ENCODE results near the gene APBB2.

DNA sequence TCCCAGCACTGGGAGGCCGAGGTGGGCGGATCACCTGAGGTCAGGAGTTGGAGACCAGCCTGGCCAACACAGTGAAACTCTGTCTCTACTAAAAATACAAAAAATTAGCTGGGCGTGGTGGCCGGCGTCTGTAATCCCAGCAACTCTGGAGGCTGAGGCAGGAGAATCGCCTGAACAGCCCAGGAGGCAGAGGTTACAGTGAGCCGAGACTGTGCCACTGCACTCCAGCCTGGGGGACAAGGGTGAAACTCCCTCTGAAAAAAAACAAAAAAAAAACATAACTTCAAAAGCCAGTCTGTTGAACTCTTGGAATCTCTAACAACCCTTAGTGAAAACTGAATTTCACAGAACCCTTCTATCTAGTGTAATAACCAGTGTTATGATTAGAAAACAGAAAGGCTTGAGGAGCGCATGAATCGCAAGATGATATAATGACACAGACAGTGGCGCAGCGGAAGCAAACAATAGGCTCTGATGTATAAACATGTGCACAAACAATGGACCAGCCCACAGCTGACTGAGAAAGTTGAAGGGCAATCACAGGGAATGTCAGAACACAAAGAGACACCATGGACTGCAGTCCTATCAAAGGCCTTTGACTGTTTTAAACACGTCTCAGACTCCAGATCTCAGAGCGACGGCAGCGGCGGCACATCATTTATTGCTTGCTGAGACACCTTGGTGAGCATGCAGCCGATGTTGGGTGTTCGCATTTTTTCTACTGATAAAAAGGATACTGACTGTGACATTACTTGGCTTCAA lies 383.0 kb downstream of the APBB2 start:
- TF ChIP-seq, protein P1, sequence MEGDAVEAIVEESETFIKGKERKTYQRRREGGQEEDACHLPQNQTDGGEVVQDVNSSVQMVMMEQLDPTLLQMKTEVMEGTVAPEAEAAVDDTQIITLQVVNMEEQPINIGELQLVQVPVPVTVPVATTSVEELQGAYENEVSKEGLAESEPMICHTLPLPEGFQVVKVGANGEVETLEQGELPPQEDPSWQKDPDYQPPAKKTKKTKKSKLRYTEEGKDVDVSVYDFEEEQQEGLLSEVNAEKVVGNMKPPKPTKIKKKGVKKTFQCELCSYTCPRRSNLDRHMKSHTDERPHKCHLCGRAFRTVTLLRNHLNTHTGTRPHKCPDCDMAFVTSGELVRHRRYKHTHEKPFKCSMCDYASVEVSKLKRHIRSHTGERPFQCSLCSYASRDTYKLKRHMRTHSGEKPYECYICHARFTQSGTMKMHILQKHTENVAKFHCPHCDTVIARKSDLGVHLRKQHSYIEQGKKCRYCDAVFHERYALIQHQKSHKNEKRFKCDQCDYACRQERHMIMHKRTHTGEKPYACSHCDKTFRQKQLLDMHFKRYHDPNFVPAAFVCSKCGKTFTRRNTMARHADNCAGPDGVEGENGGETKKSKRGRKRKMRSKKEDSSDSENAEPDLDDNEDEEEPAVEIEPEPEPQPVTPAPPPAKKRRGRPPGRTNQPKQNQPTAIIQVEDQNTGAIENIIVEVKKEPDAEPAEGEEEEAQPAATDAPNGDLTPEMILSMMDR (IDR thresholded peaks at IDR 0.05 in 2 of 3, conservative IDR thresholded peaks at IDR 0.05 in 1 of 3; ENCODE audit: control insufficient read depth in 2 of 3, extremely low read depth in 1 of 3, insufficient read depth in 1 of 3, low read depth in 3 of 3, low read length in 3 of 3), result no peak
- TF ChIP-seq, protein P2, sequence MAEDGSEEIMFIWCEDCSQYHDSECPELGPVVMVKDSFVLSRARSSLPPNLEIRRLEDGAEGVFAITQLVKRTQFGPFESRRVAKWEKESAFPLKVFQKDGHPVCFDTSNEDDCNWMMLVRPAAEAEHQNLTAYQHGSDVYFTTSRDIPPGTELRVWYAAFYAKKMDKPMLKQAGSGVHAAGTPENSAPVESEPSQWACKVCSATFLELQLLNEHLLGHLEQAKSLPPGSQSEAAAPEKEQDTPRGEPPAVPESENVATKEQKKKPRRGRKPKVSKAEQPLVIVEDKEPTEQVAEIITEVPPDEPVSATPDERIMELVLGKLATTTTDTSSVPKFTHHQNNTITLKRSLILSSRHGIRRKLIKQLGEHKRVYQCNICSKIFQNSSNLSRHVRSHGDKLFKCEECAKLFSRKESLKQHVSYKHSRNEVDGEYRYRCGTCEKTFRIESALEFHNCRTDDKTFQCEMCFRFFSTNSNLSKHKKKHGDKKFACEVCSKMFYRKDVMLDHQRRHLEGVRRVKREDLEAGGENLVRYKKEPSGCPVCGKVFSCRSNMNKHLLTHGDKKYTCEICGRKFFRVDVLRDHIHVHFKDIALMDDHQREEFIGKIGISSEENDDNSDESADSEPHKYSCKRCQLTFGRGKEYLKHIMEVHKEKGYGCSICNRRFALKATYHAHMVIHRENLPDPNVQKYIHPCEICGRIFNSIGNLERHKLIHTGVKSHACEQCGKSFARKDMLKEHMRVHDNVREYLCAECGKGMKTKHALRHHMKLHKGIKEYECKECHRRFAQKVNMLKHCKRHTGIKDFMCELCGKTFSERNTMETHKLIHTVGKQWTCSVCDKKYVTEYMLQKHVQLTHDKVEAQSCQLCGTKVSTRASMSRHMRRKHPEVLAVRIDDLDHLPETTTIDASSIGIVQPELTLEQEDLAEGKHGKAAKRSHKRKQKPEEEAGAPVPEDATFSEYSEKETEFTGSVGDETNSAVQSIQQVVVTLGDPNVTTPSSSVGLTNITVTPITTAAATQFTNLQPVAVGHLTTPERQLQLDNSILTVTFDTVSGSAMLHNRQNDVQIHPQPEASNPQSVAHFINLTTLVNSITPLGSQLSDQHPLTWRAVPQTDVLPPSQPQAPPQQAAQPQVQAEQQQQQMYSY (CRISPR knock-in tag; IDR thresholded peaks at IDR 0.05), result no peak
- no peak for TF ChIP-seq RCOR1 (conservative IDR thresholded peaks at IDR 0.05; ENCODE audit: low read depth, low read length)
